Measurements from ENCODE around the gene NCOA1. TPM values are rescaled to one million over a fixed set of nuclear protein-coding genes. Genes with fewer than 3 reads are reported as not detected.

NCOA1 gene
- total and polyA plus RNA-seq, 2 of the 4 experiments (the other 2 are of a cell fraction): 6.7 to 11.3 TPM

GRCh38 chr2:24509425-24509824 is 18.4 kb downstream of the NCOA1 start:
- H3K79me1 ChIP-seq (ENCODE audit: low read depth in 1 of 2, low read length in 2 of 2): peaks cover 13 to 16% of the 10 kb centered on the region in 2 experiments; a peak in 3 of 4 replicates
- no peak overlapping the region for H2BK20ac ChIP-seq (ENCODE audit: low read depth, low read length)
- WGBS, 2 experiments (ENCODE audit: extremely low coverage in 2 of 2, insufficient read length in 1 of 2): no CpG with 5 or more reads among the region's 1 CpG
- in situ Hi-C loops (cut with MboI; ENCODE audit: low sequenced_read_pairs): no loop called here
- no peak overlapping the region for H3K4me3 ChIP-seq (ENCODE audit: insufficient read depth, low read depth, low read length)
- H3K4me2 ChIP-seq (ENCODE audit: low read depth, low read length): no peak overlapping the region
- no peaks in the 10 kb centered on the region for H3K9me1 ChIP-seq (ENCODE audit: insufficient read depth, low read length)
- no peak overlapping the region for H4K91ac ChIP-seq (ENCODE audit: insufficient read depth, low read depth, low read length)
- no peak overlapping the region for H3K9ac ChIP-seq (ENCODE audit: low read depth, low read length)
- no peak overlapping the region for H3K56ac ChIP-seq (ENCODE audit: extremely low read depth, insufficient read depth, low read length)
- no TSS peak for BruUV-seq (replicated peaks)
- H3K18ac ChIP-seq (ENCODE audit: low read depth, low read length): no peak overlapping the region
- no peak for ATAC-seq (ENCODE audit: low read depth)
- ChIA-PET CTCF (interaction anchor here (0.6 kb wide), 1 partner anchor 219 kb away, joined by 3 read pairs; no protein-coding TSS in a partner anchor), POLR2A (ENCODE audit: unreplicated experiment) (no interaction called here)
- intact Hi-C loops (cut with micrococcal nuclease): no loop called here
- no peak for DNase-seq
- no peak overlapping the region for H2BK15ac ChIP-seq (ENCODE audit: low read depth, low read length)
- no peak overlapping the region for H3K23ac ChIP-seq (ENCODE audit: low read depth, low read length)
- no peak overlapping the region for H3K27ac ChIP-seq (ENCODE audit: insufficient read depth, low read length)
- no peak for TF ChIP-seq RFX5 (IDR thresholded peaks at IDR 0.05; ENCODE audit: low read depth, low read length)
- no peak overlapping the region for H2AK9ac ChIP-seq (replicated peaks; ENCODE audit: low read depth, low read length, poor library complexity)
- H3K9me3 ChIP-seq (ENCODE audit: control insufficient read depth, insufficient read depth, low read length): no peaks in the 10 kb centered on the region
- H4K5ac ChIP-seq (ENCODE audit: low read depth, low read length): no peak overlapping the region
- H3K27me3 ChIP-seq (ENCODE audit: control insufficient read depth, insufficient read depth, low read length): no peaks in the 10 kb centered on the region
- H4K8ac ChIP-seq (ENCODE audit: low read depth in 2 of 2, low read length in 2 of 2): no peak overlapping the region
- dilution Hi-C loops (cut with HindIII; ENCODE audit: low sequenced_read_pairs, unreplicated experiment): no loop called here
- peaks cover 6% of the 10 kb centered on the region for H3K4me1 ChIP-seq (ENCODE audit: control insufficient read depth, insufficient read depth, low read length)
- H2AK5ac ChIP-seq (ENCODE audit: low read depth, low read length): no peak overlapping the region
- no peak overlapping the region for H3K4ac ChIP-seq (ENCODE audit: low read depth, low read length)
- H2BK5ac ChIP-seq (ENCODE audit: low read depth, low read length, poor library complexity, severe bottlenecking): no peak overlapping the region
- peaks cover 3% of the 10 kb centered on the region; the same call in 1 of the 2 replicates for H4K20me1 ChIP-seq (ENCODE audit: insufficient read depth, low read length)
- no peak overlapping the region for H2BK120ac ChIP-seq (ENCODE audit: low read depth, low read length)
- no peak overlapping the region for H3K14ac ChIP-seq (replicated peaks; ENCODE audit: low read depth, low read length)
- no peaks in the 10 kb centered on the region for H3K36me3 ChIP-seq (ENCODE audit: control insufficient read depth, insufficient read depth, low read length)
- H2AFZ ChIP-seq (replicated peaks; ENCODE audit: low read length, poor library complexity): no peak overlapping the region

All from IMR-90 (cell line).